Measurements from ENCODE around the gene RNU6-1.

Gene RNU6-1

DNA sequence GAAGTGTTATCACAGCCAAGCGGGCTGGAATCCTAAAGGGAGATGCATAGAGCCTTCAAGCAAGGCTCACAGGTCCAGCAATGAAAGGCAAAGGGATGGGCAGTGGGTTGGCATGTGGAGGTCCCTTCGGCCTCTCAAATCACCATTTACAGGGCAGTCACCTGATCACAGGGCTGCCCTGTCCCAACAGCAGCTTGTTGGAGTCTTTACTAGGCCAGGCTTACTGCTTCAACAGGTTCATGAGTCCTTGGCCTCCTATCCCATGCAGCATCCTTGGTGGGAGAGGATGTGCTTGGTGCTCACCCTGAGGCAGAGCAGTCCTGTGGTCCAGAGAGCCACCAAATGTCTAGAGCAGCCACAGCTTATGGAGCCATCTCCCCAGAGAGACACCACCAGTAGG lies 38.7 kb downstream of the RNU6-1 start:
- Histone ChIP-seq H3K36me3 (ENCODE audit: insufficient read depth, low read length) (peaks cover 9% of the 10 kb centered on the region), H3K4me2 (ENCODE audit: low read length) (no peak overlapping the region), H3K9ac (ENCODE audit: low read length) (no peak overlapping the region)

DNA sequence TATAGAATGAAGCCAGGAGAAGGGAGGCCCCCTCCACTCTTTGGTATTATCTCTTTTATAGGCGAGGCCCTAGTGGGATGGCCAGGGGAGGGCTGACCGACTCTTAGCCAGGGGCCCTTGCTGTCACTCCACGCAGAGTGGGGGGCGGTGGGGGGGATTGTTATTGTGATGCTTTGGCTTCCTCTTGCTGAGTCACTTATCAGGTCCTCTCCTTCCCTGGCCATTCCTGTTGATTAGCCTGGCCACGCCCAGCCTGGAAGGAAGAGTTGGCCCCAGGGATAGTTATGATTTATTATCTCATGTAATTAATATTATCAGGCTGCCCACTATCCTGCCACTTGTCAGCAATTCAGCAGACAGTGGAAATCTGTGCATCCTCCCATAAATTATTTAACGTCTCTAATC lies 40.0 kb downstream of the RNU6-1 start:
- Histone ChIP-seq H2AFZ (ENCODE audit: low read length) (no peak overlapping the region), H3K4me1 (ENCODE audit: insufficient read depth, low read length, severe bottlenecking) (peaks cover 33% of the 10 kb centered on the region), H3K36me3 (ENCODE audit: insufficient read depth, low read length) (peaks cover 19% of the 10 kb centered on the region), H3K9me3 (ENCODE audit: low read length) (peaks cover 11% of the 10 kb centered on the region), H4K20me1 (ENCODE audit: insufficient read depth, low read length) (no peaks in the 10 kb centered on the region), H3K4me2 (ENCODE audit: low read length) (no peak overlapping the region), H3K9ac (ENCODE audit: low read length) (no peak overlapping the region), H3K79me2 (ENCODE audit: insufficient read depth, low read length) (no peaks in the 10 kb centered on the region), H3K27ac (ENCODE audit: low read depth, low read length, poor library complexity, severe bottlenecking) (peak overlapping the region; percentile 58), H3K27me3 (ENCODE audit: insufficient read depth, low read length) (no peaks in the 10 kb centered on the region), H3F3A (ENCODE audit: insufficient read depth, low read length) (no peaks in the 10 kb centered on the region), H3K9me2 (ENCODE audit: low read depth, low read length) (no peaks in the 10 kb centered on the region), H3K4me3 (ENCODE audit: low read depth, low read length, poor library complexity, severe bottlenecking) (no peak overlapping the region)
- TF ChIP-seq EZH2 (IDR thresholded peaks at IDR 0.05; ENCODE audit: borderline replicate concordance, low read length) = no peak
- TF ChIP-seq, protein P1, sequence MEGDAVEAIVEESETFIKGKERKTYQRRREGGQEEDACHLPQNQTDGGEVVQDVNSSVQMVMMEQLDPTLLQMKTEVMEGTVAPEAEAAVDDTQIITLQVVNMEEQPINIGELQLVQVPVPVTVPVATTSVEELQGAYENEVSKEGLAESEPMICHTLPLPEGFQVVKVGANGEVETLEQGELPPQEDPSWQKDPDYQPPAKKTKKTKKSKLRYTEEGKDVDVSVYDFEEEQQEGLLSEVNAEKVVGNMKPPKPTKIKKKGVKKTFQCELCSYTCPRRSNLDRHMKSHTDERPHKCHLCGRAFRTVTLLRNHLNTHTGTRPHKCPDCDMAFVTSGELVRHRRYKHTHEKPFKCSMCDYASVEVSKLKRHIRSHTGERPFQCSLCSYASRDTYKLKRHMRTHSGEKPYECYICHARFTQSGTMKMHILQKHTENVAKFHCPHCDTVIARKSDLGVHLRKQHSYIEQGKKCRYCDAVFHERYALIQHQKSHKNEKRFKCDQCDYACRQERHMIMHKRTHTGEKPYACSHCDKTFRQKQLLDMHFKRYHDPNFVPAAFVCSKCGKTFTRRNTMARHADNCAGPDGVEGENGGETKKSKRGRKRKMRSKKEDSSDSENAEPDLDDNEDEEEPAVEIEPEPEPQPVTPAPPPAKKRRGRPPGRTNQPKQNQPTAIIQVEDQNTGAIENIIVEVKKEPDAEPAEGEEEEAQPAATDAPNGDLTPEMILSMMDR (IDR thresholded peaks at IDR 0.05; ENCODE audit: low read length) = no peak

More for the DNA sequence above, 38.7 kb downstream of the RNU6-1 start:
- Histone ChIP-seq H2AFZ (ENCODE audit: low read length) (no peak overlapping the region), H3K4me3 (ENCODE audit: low read depth, low read length, poor library complexity, severe bottlenecking) (no peak overlapping the region), H3K27me3 (ENCODE audit: insufficient read depth, low read length) (no peaks in the 10 kb centered on the region), H3K27ac (ENCODE audit: low read depth, low read length, poor library complexity, severe bottlenecking) (peak overlapping the region; percentile 86), H3K9me2 (ENCODE audit: low read depth, low read length) (no peaks in the 10 kb centered on the region), H4K20me1 (ENCODE audit: insufficient read depth, low read length) (no peaks in the 10 kb centered on the region), H3K9me3 (ENCODE audit: low read length) (0 out of 2 replicates have a peak, but pooled peaks cover 1% of the 10 kb centered on the region), H3K79me2 (ENCODE audit: insufficient read depth, low read length) (no peaks in the 10 kb centered on the region), H3F3A (ENCODE audit: insufficient read depth, low read length) (no peaks in the 10 kb centered on the region), H3K4me1 (ENCODE audit: insufficient read depth, low read length, severe bottlenecking) (peaks cover 46% of the 10 kb centered on the region)
- TF ChIP-seq EZH2 (IDR thresholded peaks at IDR 0.05; ENCODE audit: borderline replicate concordance, low read length) = no peak
- TF ChIP-seq, protein P1 (IDR thresholded peaks at IDR 0.05; ENCODE audit: low read length) = no peak

DNA sequence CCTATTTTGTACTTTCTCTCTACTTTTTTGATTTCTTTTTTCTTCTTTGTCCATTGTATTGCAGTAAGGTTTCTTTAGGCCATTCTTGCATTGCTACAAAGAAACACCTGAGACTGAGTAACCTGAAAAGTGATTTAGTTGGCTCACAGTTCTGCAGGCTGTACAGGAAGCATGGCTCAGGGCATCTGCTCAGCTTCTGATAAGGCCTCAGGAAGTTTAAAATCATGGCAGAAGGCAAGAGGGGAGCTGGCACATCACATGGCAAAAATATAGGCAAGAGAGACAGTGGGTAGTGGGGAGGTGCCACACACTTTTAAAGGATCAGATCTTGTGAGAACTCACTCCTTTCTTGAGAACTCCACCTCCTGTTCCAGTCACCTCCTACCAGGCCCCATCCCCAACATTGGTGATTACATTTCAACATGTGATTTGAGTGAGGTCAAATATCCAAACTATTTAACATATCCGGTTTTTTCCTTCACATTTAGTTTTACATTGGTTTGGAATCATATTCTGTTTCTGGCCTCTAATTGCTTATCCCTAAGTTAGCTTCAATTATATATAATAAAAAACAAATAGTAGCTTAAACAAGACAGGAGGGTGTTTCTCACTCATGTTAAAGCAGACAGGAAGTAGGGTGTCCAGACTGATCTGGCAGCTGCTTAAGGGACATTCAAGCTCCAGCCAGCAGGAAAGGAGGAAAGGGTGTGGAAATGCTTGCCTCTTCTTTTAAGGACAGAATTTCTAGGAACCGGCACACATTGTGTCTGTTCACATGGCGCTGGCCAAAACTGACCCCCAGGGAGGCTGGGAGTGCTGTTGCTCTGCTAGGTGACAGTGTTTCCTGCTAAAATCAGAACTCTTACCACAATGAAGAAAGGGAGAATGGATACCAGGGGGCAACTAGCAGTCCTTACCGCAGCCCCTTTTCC lies 43.4 kb downstream of the RNU6-1 start:
- H3K27me3 ChIP-seq (ENCODE audit: insufficient read depth, low read length) = no peaks in the 10 kb centered on the region
- no peaks in the 10 kb centered on the region for H4K20me1 ChIP-seq (ENCODE audit: insufficient read depth, low read length)
- H3K4me2 ChIP-seq (ENCODE audit: low read length) = no peak overlapping the region
- no peaks in the 10 kb centered on the region for H3K9me2 ChIP-seq (ENCODE audit: low read depth, low read length)
- peaks cover 18% of the 10 kb centered on the region for H3K9me3 ChIP-seq (ENCODE audit: low read length)
- H3K79me2 ChIP-seq (ENCODE audit: insufficient read depth, low read length) = no peaks in the 10 kb centered on the region
- peaks cover 36% of the 10 kb centered on the region for H3K36me3 ChIP-seq (ENCODE audit: insufficient read depth, low read length)
- H3K9ac ChIP-seq (ENCODE audit: low read length) = no peak overlapping the region
- no peak overlapping the region for H2AFZ ChIP-seq (ENCODE audit: low read length)
- H3K27ac ChIP-seq (ENCODE audit: low read depth, low read length, poor library complexity, severe bottlenecking) = no peak overlapping the region
- H3F3A ChIP-seq (ENCODE audit: insufficient read depth, low read length) = no peaks in the 10 kb centered on the region
- TF ChIP-seq EZH2 (IDR thresholded peaks at IDR 0.05; ENCODE audit: borderline replicate concordance, low read length) = no peak
- TF ChIP-seq, protein P1 (IDR thresholded peaks at IDR 0.05; ENCODE audit: low read length) = no peak
- H3K4me3 ChIP-seq (ENCODE audit: low read depth, low read length, poor library complexity, severe bottlenecking) = no peak overlapping the region
- H3K4me1 ChIP-seq (ENCODE audit: insufficient read depth, low read length, severe bottlenecking) = peaks cover 22% of the 10 kb centered on the region

Measured in OCI-LY1 (cell line).